H1 (cell line): ENCODE results near the gene IRF4. TPM values are rescaled to one million over a fixed set of nuclear protein-coding genes. Genes with fewer than 3 reads are reported as not detected.

ENCODE experiments used
- CTCF ChIA-PET: fragments of 300-600 bp; sonication (Branson Sonifier 250); formaldehyde crosslinking; loops from one replicate; lab custom pipeline; 2021; ENCODE audit not compliant: partially characterized antibody; lab: Charles Lee
- POLR2A ChIA-PET: fragments of 300-600 bp; sonication (Branson Sonifier 250); formaldehyde crosslinking; loops from one replicate; lab custom pipeline; 2021; ENCODE audit warnings: inconsistent platforms; ENCODE audit not compliant: partially characterized antibody; lab: Charles Lee
- DNase-seq, 2 experiments: peaks; one replicate each; pipeline versions ENCODE4 v3.0.0 to v3.0.0-alpha.2; 2010 to 2022; ENCODE audit warnings: low spot score in 2 of 2, low read depth in 1 of 2, mixed read lengths in 1 of 2
- FAIRE-seq: peaks from 2 replicates; lab custom pipeline; 2011; peaks lifted over from hg19 to GRCh38; lab: Jason Lieb, UNC
- H2AFZ ChIP-seq: 2 replicates; pipeline ENCODE4 v1.8.1; 2012; ENCODE audit warnings: low read length, inconsistent platforms
- H2AK5ac ChIP-seq: 2 replicates; pipeline ENCODE4 v1.6.1; 2013; ENCODE audit warnings: low read depth, low read length
- H2BK120ac ChIP-seq: replicated peaks from 2 replicates; pipeline ENCODE3; 2013; ENCODE audit warnings: low read depth, low read length, inconsistent platforms
- H2BK12ac ChIP-seq: 2 replicates; pipeline ENCODE4 v1.6.1; 2013; ENCODE audit warnings: low read depth, low read length
- H2BK15ac ChIP-seq: 2 replicates; pipeline ENCODE4 v1.6.1; 2013; ENCODE audit warnings: low read length
- H2BK20ac ChIP-seq: 2 replicates; pipeline ENCODE4 v1.6.1; 2013; ENCODE audit warnings: low read length
- H2BK5ac ChIP-seq: 2 replicates; pipeline ENCODE4 v1.6.1; 2013; ENCODE audit warnings: low read depth, low read length
- H3K14ac ChIP-seq: 2 replicates; pipeline ENCODE4 v1.6.1; 2013; ENCODE audit warnings: inconsistent platforms; ENCODE audit not compliant: insufficient read length
- H3K18ac ChIP-seq: 2 replicates; pipeline ENCODE4 v1.6.1; 2013; ENCODE audit warnings: low read length; ENCODE audit errors: extremely low read depth
- H3K23ac ChIP-seq: 2 replicates; pipeline ENCODE4 v1.6.1; 2013; ENCODE audit warnings: inconsistent platforms; ENCODE audit not compliant: insufficient read length
- H3K23me2 ChIP-seq: 2 replicates; pipeline ENCODE4 v1.6.1; 2013; ENCODE audit warnings: low read depth, low read length
- H3K27ac ChIP-seq: 2 replicates; pipeline ENCODE4 v1.6.1; 2011; ENCODE audit warnings: low read depth, low read length, inconsistent platforms
- H3K27me3 ChIP-seq, 4 experiments: replicated peaks in 1 of 4; 1 replicate in 1 of 4; 2 replicates in 3 of 4; pipeline versions ENCODE4 v1.6.1 to v1.8.1; 2011 to 2013; ENCODE audit warnings: low read length in 3 of 4, mild to moderate bottlenecking in 3 of 4, inconsistent platforms in 2 of 4, mixed read lengths in 2 of 4, moderate library complexity in 1 of 4; ENCODE audit not compliant: control insufficient read depth in 3 of 4, insufficient read depth in 3 of 4; ENCODE audit errors: extremely low read depth in 1 of 4
- H3K36me3 ChIP-seq, 4 experiments: 2 replicates each; pipeline versions ENCODE4 v1.6.1 to v1.8.1; 2011 to 2013; ENCODE audit warnings: mild to moderate bottlenecking in 4 of 4, low read length in 3 of 4, moderate library complexity in 2 of 4, control low read depth in 1 of 4, inconsistent platforms in 1 of 4; ENCODE audit not compliant: insufficient read depth in 4 of 4, control insufficient read depth in 2 of 4
- H3K4ac ChIP-seq: replicated peaks from 2 replicates; pipeline ENCODE3; 2013; ENCODE audit warnings: low read length, low read depth, mixed read lengths, inconsistent platforms; ENCODE audit not compliant: insufficient read length
- H3K4me1 ChIP-seq, 4 experiments: replicated peaks in 1 of 4; 1 replicate in 1 of 4; 2 replicates in 3 of 4; pipeline versions ENCODE4 v1.6.1 to v1.8.1; 2011 to 2013; ENCODE audit warnings: low read length in 3 of 4, inconsistent platforms in 2 of 4, mixed read lengths in 1 of 4; ENCODE audit not compliant: insufficient read depth in 4 of 4, control insufficient read depth in 3 of 4
- H3K4me2 ChIP-seq, 2 experiments: 2 replicates each; pipeline versions ENCODE4 v1.6.1 to v1.8.1; 2011 to 2013; ENCODE audit warnings: low read depth in 2 of 2, low read length in 2 of 2, control low read depth in 1 of 2, inconsistent platforms in 1 of 2, mild to moderate bottlenecking in 1 of 2; ENCODE audit not compliant: insufficient read depth in 1 of 2
- H3K4me3 ChIP-seq, 4 experiments: fragments of 200-600, 300-600 bp in 1 of 4; sonication (generic), shearing (Covaris generic), sonication (Bioruptor Twin) in 1 of 4; 2 replicates each; pipeline versions ENCODE4 v1.5.1 to v1.8.1; 2011 to 2016; ENCODE audit warnings: low read length in 4 of 4, low read depth in 3 of 4, control low read depth in 2 of 4, inconsistent platforms in 2 of 4, mild to moderate bottlenecking in 2 of 4, mixed read lengths in 1 of 4, moderate library complexity in 1 of 4; ENCODE audit not compliant: insufficient read depth in 2 of 4; ENCODE audit errors: extremely low read depth in 1 of 4
- H3K56ac ChIP-seq: replicated peaks from 2 replicates; pipeline ENCODE3; 2013; ENCODE audit warnings: low read depth, mild to moderate bottlenecking, mixed read lengths, low read length, inconsistent platforms; ENCODE audit not compliant: insufficient read length
- H3K79me1 ChIP-seq: 2 replicates; pipeline ENCODE4 v1.6.1; 2013; ENCODE audit warnings: low read depth, low read length, control low read depth
- H3K79me2 ChIP-seq, 2 experiments: 2 replicates each; pipeline versions ENCODE4 v1.6.1 to v1.8.1; 2012 to 2013; ENCODE audit warnings: low read length in 2 of 2, mild to moderate bottlenecking in 2 of 2, inconsistent platforms in 1 of 2; ENCODE audit not compliant: insufficient read depth in 2 of 2, control insufficient read depth in 1 of 2
- H3K9ac ChIP-seq, 4 experiments: replicated peaks in 1 of 4; 1 replicate in 1 of 4; 2 replicates in 3 of 4; pipeline versions ENCODE4 v1.6.1 to v1.8.1; 2011 to 2013; ENCODE audit warnings: low read depth in 3 of 4, low read length in 3 of 4, control low read depth in 2 of 4, mild to moderate bottlenecking in 2 of 4, moderate library complexity in 2 of 4, inconsistent platforms in 1 of 4; ENCODE audit errors: extremely low read depth in 1 of 4
- H3K9me3 ChIP-seq, 2 experiments: 2 replicates each; pipeline versions ENCODE4 v1.6.1 to v1.8.1; 2012 to 2013; ENCODE audit warnings: mild to moderate bottlenecking in 2 of 2, moderate library complexity in 2 of 2, control low read depth in 1 of 2, inconsistent platforms in 1 of 2, low read depth in 1 of 2, low read length in 1 of 2, mixed read lengths in 1 of 2; ENCODE audit not compliant: insufficient read depth in 2 of 2
- H4K20me1 ChIP-seq, 2 experiments: replicated peaks in 1 of 2; 2 replicates each; pipeline versions ENCODE3 to v1.8.1; 2011 to 2013; ENCODE audit warnings: inconsistent platforms in 2 of 2, low read length in 2 of 2, mild to moderate bottlenecking in 1 of 2; ENCODE audit not compliant: insufficient read depth in 2 of 2, control insufficient read depth in 1 of 2
- H4K5ac ChIP-seq: 2 replicates; pipeline ENCODE4 v1.6.1; 2013; ENCODE audit warnings: low read length, low read depth, mixed read lengths, inconsistent platforms; ENCODE audit not compliant: insufficient read length
- H4K8ac ChIP-seq: 2 replicates; pipeline ENCODE4 v1.8.0; 2013; ENCODE audit warnings: mild to moderate bottlenecking, moderate library complexity, low read length, inconsistent platforms; ENCODE audit not compliant: insufficient read depth; ENCODE audit errors: extremely low read depth
- H4K91ac ChIP-seq: replicated peaks from 2 replicates; pipeline ENCODE3; 2013; ENCODE audit warnings: low read length, mixed read lengths, inconsistent platforms; ENCODE audit not compliant: insufficient read length
- CHD2 ChIP-seq: IDR thresholded peaks from 2 replicates; pipeline ENCODE4 v1.6.1; 2012; ENCODE audit warnings: low read length, improper control_type of control experiment
- GTF2F1 ChIP-seq: IDR thresholded peaks from 2 replicates; pipeline ENCODE4 v1.6.1; 2012; ENCODE audit warnings: low read depth, low read length, improper control_type of control experiment, borderline replicate concordance
- NANOG ChIP-seq: IDR thresholded peaks from 2 replicates; pipeline ENCODE4 v1.6.1; 2011; ENCODE audit warnings: low read length, low read depth, mild to moderate bottlenecking, inconsistent platforms; ENCODE audit not compliant: insufficient read depth, poor library complexity, severe bottlenecking
- RFX5 ChIP-seq: IDR thresholded peaks from 2 replicates; pipeline ENCODE4 v1.6.1; 2011; ENCODE audit warnings: low read depth, low read length, improper control_type of control experiment, borderline replicate concordance
- WGBS, 2 experiments: shearing (Covaris generic) in 1 of 2; methylation state at CpG; one replicate each; pipeline versions ENCODE4 v1.1.6 to v1.1.7; 2013 to 2015; ENCODE audit warnings: low lambda C conversion rate in 2 of 2, mixed read lengths in 2 of 2, inconsistent platforms in 1 of 2, low coverage in 1 of 2, missing lambda C conversion rate in 1 of 2; ENCODE audit not compliant: insufficient replicate concordance in 2 of 2, insufficient coverage in 1 of 2, insufficient read length in 1 of 2; ENCODE audit errors: extremely low coverage in 1 of 2, missing lambda C conversion rate in 1 of 2; 5-methylcytosine and 5-hydroxymethylcytosine counted together
- polyA plus RNA-seq, 7 experiments: library from polyadenylated mRNA; depleted of rRNA in 3 of 7; stranded (reverse) in 5 of 7; unstranded in 2 of 7; fragments of >200 nt in 5 of 7; fragments of 200-250 nt in 2 of 7; gene quantifications; 1 replicate in 5 of 7; 2 replicates in 1 of 7; 4 replicates in 1 of 7; pipeline versions ENCODE4 v1.2.1 to v1.2.3, GENCODE V29; 2011 to 2013; ENCODE audit warnings: missing spikeins in 2 of 7, mixed read lengths in 2 of 7
- total RNA-seq: library from RNA; stranded (reverse); fragmentation: NEBNext Ultra II Directional; extraction: Animal tissue kit (Norgen Biotek cat#: 25700); gene quantifications from 2 replicates; pipeline ENCODE4 v1.2.1, GENCODE V29; 2021
- TF ChIP-seq, protein P1 (sequence below): IDR thresholded peaks from 2 replicates; pipeline ENCODE4 v1.6.1; 2011; ENCODE audit warnings: low read length, improper control_type of control experiment

IRF4 gene
- total and polyA plus RNA-seq, 2 of the 8 experiments (the other 6 are each of a cell fraction or from before 2014, with no cell fraction given) = 0.77 to 2.1 TPM

DNA sequence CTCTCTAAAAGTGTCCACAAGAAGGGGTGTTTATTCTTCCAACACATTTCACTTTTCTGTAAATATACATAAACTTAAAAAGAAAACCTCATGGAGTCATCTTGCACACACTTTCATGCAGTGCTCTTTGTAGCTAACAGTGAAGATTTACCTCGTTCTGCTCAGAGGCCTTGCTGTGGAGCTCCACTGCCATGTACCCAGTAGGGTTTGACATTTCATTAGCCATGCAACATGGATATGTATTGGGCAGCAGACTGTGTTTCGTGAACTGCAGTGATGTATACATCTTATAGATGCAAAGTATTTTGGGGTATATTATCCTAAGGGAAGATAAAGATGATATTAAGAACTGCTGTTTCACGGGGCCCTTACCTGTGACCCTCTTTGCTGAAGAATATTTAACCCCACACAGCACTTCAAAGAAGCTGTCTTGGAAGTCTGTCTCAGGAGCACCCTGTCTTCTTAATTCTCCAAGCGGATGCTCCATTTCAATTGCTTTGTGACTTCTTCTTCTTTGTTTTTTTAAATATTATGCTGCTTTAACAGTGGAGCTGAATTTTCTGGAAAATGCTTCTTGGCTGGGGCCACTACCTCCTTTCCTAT, 17.9 kb downstream of the IRF4 start:
- peaks cover 0 to 4% (median 0%) of the 10 kb centered on the region in 4 experiments; a peak in 1 of 7 replicates for H3K4me1 ChIP-seq
- no peaks in the 10 kb centered on the region for H3K79me2 ChIP-seq
- H2BK120ac ChIP-seq = no peak overlapping the region
- FAIRE-seq (no peak), DNase-seq (no peak)
- H3K9ac ChIP-seq = no peak overlapping the region
- no peak overlapping the region for H2BK15ac ChIP-seq
- no peak overlapping the region for H2AFZ ChIP-seq
- CTCF ChIA-PET = interaction anchor here (0.6 to 5.7 kb wide), 34 partner anchors 10 to 221 kb away, joined by 3 to 35 read pairs (median 5); partner anchors contain the start of gene IRF4
- H2BK20ac ChIP-seq = no peak overlapping the region
- no peak overlapping the region for H3K18ac ChIP-seq
- no peaks in the 10 kb centered on the region for H4K20me1 ChIP-seq
- POLR2A ChIA-PET = no interaction called here
- no peak overlapping the region for H3K14ac ChIP-seq
- H3K23me2 ChIP-seq = no peaks in the 10 kb centered on the region
- H3K79me1 ChIP-seq = no peaks in the 10 kb centered on the region
- H4K5ac ChIP-seq = no peak overlapping the region
- no peak overlapping the region for H4K91ac ChIP-seq
- H3K4ac ChIP-seq = no peak overlapping the region
- no peak overlapping the region for H3K4me2 ChIP-seq
- H4K8ac ChIP-seq = no peak overlapping the region
- H2AK5ac ChIP-seq = no peak overlapping the region
- no peak overlapping the region for H3K56ac ChIP-seq
- H3K4me3 ChIP-seq = no peak overlapping the region
- no peak for TF ChIP-seq CHD2
- no peak for TF ChIP-seq RFX5
- TF ChIP-seq NANOG = no peak
- TF ChIP-seq, protein P1, sequence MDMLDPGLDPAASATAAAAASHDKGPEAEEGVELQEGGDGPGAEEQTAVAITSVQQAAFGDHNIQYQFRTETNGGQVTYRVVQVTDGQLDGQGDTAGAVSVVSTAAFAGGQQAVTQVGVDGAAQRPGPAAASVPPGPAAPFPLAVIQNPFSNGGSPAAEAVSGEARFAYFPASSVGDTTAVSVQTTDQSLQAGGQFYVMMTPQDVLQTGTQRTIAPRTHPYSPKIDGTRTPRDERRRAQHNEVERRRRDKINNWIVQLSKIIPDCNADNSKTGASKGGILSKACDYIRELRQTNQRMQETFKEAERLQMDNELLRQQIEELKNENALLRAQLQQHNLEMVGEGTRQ = no peak
- TF ChIP-seq GTF2F1 = no peak
- H3K23ac ChIP-seq = no peak overlapping the region
- H3K36me3 ChIP-seq = no peaks in the 10 kb centered on the region; a peak in 1 of 8 replicates
- H3K27ac ChIP-seq = no peak overlapping the region
- no peaks in the 10 kb centered on the region for H3K27me3 ChIP-seq
- no peak overlapping the region for H2BK12ac ChIP-seq
- no peaks in the 10 kb centered on the region for H3K9me3 ChIP-seq
- no peak overlapping the region for H2BK5ac ChIP-seq
- 86% methylated on average over 4 of the region's 4 CpGs; no CpG with 5 or more reads in 1 of the 2 experiments for WGBS, 2 experiments
